K562 (cell line): ENCODE results near the gene CCDC34. TPM values are rescaled to one million over a fixed set of nuclear protein-coding genes. Genes with fewer than 3 reads are reported as not detected.

ENCODE experiments used
- ASH1L ChIP-seq: fragments of 450-650 bp; IDR thresholded peaks from 2 replicates; pipeline ENCODE4 v1.6.1; 2018; ENCODE audit warnings: borderline replicate concordance, mild to moderate bottlenecking, low read depth; ENCODE audit not compliant: partially characterized antibody
- BMI1 ChIP-seq: fragments of 150-350 bp; IDR thresholded peaks from 2 replicates; pipeline ENCODE4 v1.6.1; 2014; ENCODE audit warnings: low read length
- BRF1 ChIP-seq: IDR thresholded peaks from 3 replicates; pipeline ENCODE4 v1.6.1; 2011; ENCODE audit warnings: borderline replicate concordance, mild to moderate bottlenecking; ENCODE audit not compliant: insufficient read length; ENCODE audit errors: extremely low read depth
- C11orf30 ChIP-seq: fragments of 450-650 bp; IDR thresholded peaks from 2 replicates; pipeline ENCODE4 v1.6.1; 2016; ENCODE audit warnings: low read depth, mild to moderate bottlenecking
- CAMTA2 ChIP-seq: fragments of 250-450 bp; sonication (Bioruptor Pico); conservative IDR thresholded peaks from 2 replicates; pipeline ENCODE4 v1.5.1; 2022
- CSDE1 ChIP-seq, 2 experiments: fragments of 450-650 bp; IDR thresholded peaks; 2 replicates each; pipeline ENCODE4 v1.6.1; 2016; ENCODE audit warnings: mild to moderate bottlenecking in 1 of 2
- IFI16 ChIP-seq: fragments of 250-450 bp; sonication (Bioruptor Pico); IDR thresholded peaks from 2 replicates; pipeline ENCODE4 v2.1.2; 2022; ENCODE audit warnings: mild to moderate bottlenecking, inconsistent platforms
- MTA3 ChIP-seq: fragments of 450-650 bp; formaldehyde crosslinking; IDR thresholded peaks from 2 replicates; pipeline ENCODE4 v1.6.1; 2017; ENCODE audit warnings: mild to moderate bottlenecking, borderline replicate concordance
- MXI1 ChIP-seq: IDR thresholded peaks from 2 replicates; pipeline ENCODE4 v1.6.1; 2011; ENCODE audit warnings: low read depth, mild to moderate bottlenecking, improper control_type of control experiment, low read length
- NFYB ChIP-seq: IDR thresholded peaks from 2 replicates; pipeline ENCODE4 v1.6.1; 2011; ENCODE audit warnings: mild to moderate bottlenecking, moderate library complexity; ENCODE audit not compliant: insufficient read length; ENCODE audit errors: extremely low read depth
- NUFIP1 ChIP-seq: fragments of 450-650 bp; IDR thresholded peaks from 2 replicates; pipeline ENCODE4 v1.6.1; 2018; ENCODE audit not compliant: partially characterized antibody
- POLR2B ChIP-seq: fragments of 450-650 bp; IDR thresholded peaks from 2 replicates; pipeline ENCODE4 v1.6.1; 2018; ENCODE audit warnings: low read depth; ENCODE audit not compliant: partially characterized antibody
- RCOR1 ChIP-seq, 2 experiments: IDR thresholded peaks; 2 replicates each; pipeline ENCODE4 v1.6.1; 2012; ENCODE audit warnings: low read depth in 2 of 2, low read length in 2 of 2, borderline replicate concordance in 1 of 2, improper control_type of control experiment in 1 of 2
- SMARCC2 ChIP-seq: fragments of 450-650 bp; IDR thresholded peaks from 2 replicates; pipeline ENCODE4 v1.6.1; 2017; ENCODE audit warnings: antibody characterized with exemption, moderate library complexity, mild to moderate bottlenecking, low read depth
- ZFPM2 ChIP-seq: fragments of 250-450 bp; sonication (Bioruptor Pico); IDR thresholded peaks from 2 replicates; pipeline ENCODE4 v1.5.1; 2022; ENCODE audit warnings: mild to moderate bottlenecking
- ZNF184 ChIP-seq: sonication (generic); formaldehyde crosslinking; IDR thresholded peaks from 2 replicates; pipeline ENCODE4 v1.5.0; 2020; ENCODE audit warnings: missing genetic modification reagents
- polyA plus RNA-seq, 8 experiments: library from polyadenylated mRNA; depleted of rRNA in 4 of 8; stranded (reverse) in 5 of 8; unstranded in 3 of 8; fragments of >200 nt; fragmentation: Nextera tagmentation in 2 of 8; fragmentation: Illumina TruSeq in 1 of 8; extraction: Ambion mirVana in 2 of 8; extraction: Trizol in 1 of 8; gene quantifications; 2 replicates each; pipeline versions ENCODE4 v1.2.1 to v1.2.3, GENCODE V29; 2011 to 2014; ENCODE audit warnings: inconsistent platforms in 1 of 8, missing spikeins in 1 of 8
- total RNA-seq, 7 experiments: library from RNA; depleted of rRNA in 6 of 7; stranded (reverse); fragments of >200 nt in 6 of 7; fragmentation: Illumina TruSeq in 2 of 7; extraction: Trizol in 2 of 7; gene quantifications; 2 replicates each; pipeline versions ENCODE4 v1.2.1 to v1.2.3, GENCODE V29; 2011 to 2021; ENCODE audit warnings: low replicate concordance in 1 of 7
- TF ChIP-seq, protein P1 (sequence below): fragments of 450-650 bp; IDR thresholded peaks from 2 replicates; pipeline ENCODE4 v1.6.1; 2017; ENCODE audit warnings: antibody characterized with exemption
- TF ChIP-seq, protein P2 (sequence below): sonication (generic); formaldehyde crosslinking; IDR thresholded peaks from 2 replicates; pipeline ENCODE4 v1.8.1; 2023; ENCODE audit warnings: missing genetic modification reagents, mild to moderate bottlenecking, borderline replicate concordance
- TF ChIP-seq, protein P3 (sequence below), 2 experiments: fragments of 450-650 bp in 1 of 2; sonication (generic) in 1 of 2; formaldehyde crosslinking; conservative IDR thresholded peaks; 2 replicates each; pipeline versions ENCODE4 v1.4.0 to v1.8.1; 2020 to 2022; ENCODE audit warnings: mild to moderate bottlenecking in 1 of 2, missing genetic modification reagents in 1 of 2
- TF ChIP-seq, protein P4 (sequence below): sonication (generic); formaldehyde crosslinking; IDR thresholded peaks from 2 replicates; pipeline ENCODE4 v1.9.0; 2022; ENCODE audit warnings: mild to moderate bottlenecking, missing genetic modification reagents
- TF ChIP-seq, protein P5 (sequence below): fragments of 200-800 bp; sonication (Bioruptor generic); IDR thresholded peaks from 2 replicates; pipeline ENCODE4 v1.6.1; 2017; ENCODE audit warnings: missing genetic modification characterization, missing compliant biosample characterization

Gene CCDC34
- total and polyA plus RNA-seq, 9 of the 15 experiments (the other 6 are each of a cell fraction or from before 2014, with no cell fraction given): 6.2 to 42.0 (median 15.7) TPM

DNA sequence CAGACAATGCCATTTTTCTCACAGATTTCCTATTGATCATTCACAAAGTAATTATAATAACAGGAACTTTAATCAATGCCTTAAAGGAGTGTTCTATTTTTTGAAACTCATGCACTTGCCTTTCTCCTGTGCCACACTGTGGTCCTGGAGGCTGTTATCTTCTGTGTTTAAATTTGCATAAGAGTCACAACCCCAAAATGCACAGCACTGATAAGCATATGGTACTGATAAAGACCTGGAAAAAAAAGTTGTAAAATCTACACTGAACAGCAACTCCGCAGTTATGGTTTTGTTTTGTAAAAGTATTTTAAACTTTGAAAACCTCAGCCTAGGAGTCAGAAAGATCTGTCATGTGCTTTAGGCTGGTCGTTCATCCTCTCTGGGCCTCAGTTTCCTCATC lies 9.1 kb upstream of the CCDC34 start (continued):
- TF ChIP-seq ZNF184 (CRISPR knock-in tag) (no peak), MXI1 (no peak), C11orf30 (no peak), SMARCC2 (peak; percentile 88), BMI1 (no peak), POLR2B (no peak), ASH1L (no peak), NUFIP1 (no peak), CAMTA2 (CRISPR knock-in tag) (no peak), RCOR1 (IDR thresholded peaks at IDR 0.05; ENCODE audit: borderline replicate concordance in 1 of 2, low read depth in 2 of 2, low read length in 2 of 2) (peak; percentile 44 to 93; a peak in 3 of 4 replicates), NFYB (no peak), MTA3 (no peak), CSDE1 (IDR thresholded peaks at IDR 0.05) (no peak), ZFPM2 (CRISPR knock-in tag) (no peak), IFI16 (no peak), BRF1 (no peak)
- TF ChIP-seq, protein P1, sequence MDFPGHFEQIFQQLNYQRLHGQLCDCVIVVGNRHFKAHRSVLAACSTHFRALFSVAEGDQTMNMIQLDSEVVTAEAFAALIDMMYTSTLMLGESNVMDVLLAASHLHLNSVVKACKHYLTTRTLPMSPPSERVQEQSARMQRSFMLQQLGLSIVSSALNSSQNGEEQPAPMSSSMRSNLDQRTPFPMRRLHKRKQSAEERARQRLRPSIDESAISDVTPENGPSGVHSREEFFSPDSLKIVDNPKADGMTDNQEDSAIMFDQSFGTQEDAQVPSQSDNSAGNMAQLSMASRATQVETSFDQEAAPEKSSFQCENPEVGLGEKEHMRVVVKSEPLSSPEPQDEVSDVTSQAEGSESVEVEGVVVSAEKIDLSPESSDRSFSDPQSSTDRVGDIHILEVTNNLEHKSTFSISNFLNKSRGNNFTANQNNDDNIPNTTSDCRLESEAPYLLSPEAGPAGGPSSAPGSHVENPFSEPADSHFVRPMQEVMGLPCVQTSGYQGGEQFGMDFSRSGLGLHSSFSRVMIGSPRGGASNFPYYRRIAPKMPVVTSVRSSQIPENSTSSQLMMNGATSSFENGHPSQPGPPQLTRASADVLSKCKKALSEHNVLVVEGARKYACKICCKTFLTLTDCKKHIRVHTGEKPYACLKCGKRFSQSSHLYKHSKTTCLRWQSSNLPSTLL: no peak
- TF ChIP-seq, protein P2, sequence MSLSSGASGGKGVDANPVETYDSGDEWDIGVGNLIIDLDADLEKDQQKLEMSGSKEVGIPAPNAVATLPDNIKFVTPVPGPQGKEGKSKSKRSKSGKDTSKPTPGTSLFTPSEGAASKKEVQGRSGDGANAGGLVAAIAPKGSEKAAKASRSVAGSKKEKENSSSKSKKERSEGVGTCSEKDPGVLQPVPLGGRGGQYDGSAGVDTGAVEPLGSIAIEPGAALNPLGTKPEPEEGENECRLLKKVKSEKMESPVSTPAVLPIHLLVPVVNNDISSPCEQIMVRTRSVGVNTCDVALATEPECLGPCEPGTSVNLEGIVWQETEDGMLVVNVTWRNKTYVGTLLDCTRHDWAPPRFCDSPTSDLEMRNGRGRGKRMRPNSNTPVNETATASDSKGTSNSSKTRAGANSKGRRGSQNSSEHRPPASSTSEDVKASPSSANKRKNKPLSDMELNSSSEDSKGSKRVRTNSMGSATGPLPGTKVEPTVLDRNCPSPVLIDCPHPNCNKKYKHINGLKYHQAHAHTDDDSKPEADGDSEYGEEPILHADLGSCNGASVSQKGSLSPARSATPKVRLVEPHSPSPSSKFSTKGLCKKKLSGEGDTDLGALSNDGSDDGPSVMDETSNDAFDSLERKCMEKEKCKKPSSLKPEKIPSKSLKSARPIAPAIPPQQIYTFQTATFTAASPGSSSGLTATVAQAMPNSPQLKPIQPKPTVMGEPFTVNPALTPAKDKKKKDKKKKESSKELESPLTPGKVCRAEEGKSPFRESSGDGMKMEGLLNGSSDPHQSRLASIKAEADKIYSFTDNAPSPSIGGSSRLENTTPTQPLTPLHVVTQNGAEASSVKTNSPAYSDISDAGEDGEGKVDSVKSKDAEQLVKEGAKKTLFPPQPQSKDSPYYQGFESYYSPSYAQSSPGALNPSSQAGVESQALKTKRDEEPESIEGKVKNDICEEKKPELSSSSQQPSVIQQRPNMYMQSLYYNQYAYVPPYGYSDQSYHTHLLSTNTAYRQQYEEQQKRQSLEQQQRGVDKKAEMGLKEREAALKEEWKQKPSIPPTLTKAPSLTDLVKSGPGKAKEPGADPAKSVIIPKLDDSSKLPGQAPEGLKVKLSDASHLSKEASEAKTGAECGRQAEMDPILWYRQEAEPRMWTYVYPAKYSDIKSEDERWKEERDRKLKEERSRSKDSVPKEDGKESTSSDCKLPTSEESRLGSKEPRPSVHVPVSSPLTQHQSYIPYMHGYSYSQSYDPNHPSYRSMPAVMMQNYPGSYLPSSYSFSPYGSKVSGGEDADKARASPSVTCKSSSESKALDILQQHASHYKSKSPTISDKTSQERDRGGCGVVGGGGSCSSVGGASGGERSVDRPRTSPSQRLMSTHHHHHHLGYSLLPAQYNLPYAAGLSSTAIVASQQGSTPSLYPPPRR (CRISPR knock-in tag): no peak
- TF ChIP-seq, protein P3, sequence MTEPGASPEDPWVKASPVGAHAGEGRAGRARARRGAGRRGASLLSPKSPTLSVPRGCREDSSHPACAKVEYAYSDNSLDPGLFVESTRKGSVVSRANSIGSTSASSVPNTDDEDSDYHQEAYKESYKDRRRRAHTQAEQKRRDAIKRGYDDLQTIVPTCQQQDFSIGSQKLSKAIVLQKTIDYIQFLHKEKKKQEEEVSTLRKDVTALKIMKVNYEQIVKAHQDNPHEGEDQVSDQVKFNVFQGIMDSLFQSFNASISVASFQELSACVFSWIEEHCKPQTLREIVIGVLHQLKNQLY (CRISPR knock-in tag; conservative IDR thresholded peaks at IDR 0.05): no peak
- TF ChIP-seq, protein P4, sequence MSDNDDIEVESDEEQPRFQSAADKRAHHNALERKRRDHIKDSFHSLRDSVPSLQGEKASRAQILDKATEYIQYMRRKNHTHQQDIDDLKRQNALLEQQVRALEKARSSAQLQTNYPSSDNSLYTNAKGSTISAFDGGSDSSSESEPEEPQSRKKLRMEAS (CRISPR knock-in tag): no peak
- TF ChIP-seq, protein P5, sequence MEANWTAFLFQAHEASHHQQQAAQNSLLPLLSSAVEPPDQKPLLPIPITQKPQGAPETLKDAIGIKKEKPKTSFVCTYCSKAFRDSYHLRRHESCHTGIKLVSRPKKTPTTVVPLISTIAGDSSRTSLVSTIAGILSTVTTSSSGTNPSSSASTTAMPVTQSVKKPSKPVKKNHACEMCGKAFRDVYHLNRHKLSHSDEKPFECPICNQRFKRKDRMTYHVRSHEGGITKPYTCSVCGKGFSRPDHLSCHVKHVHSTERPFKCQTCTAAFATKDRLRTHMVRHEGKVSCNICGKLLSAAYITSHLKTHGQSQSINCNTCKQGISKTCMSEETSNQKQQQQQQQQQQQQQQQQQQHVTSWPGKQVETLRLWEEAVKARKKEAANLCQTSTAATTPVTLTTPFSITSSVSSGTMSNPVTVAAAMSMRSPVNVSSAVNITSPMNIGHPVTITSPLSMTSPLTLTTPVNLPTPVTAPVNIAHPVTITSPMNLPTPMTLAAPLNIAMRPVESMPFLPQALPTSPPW (CRISPR knock-in tag): no peak
